ENCODE data around the gene KDM7A. TPM values are rescaled to one million over a fixed set of nuclear protein-coding genes. Genes with fewer than 3 reads are reported as not detected.
A peak's percentile ranks its signal among the peaks of the same experiment; 100 is the strongest.

The KDM7A gene
- polyA plus RNA-seq, 2 of the 4 experiments (the other 2 are of a cell fraction), result 1.4 to 4.1 TPM

- FAIRE-seq (no peak), DNase-seq (ENCODE audit: low read depth in 1 of 2, low spot score in 1 of 2) (no peak), ATAC-seq (no peak)
- no peak overlapping the region for H3K4me3 ChIP-seq
- WGBS (ENCODE audit: missing lambda C conversion rate), result 22% methylated on average over 2 of the region's 2 CpGs
- H3K4me2 ChIP-seq, result no peak overlapping the region
- TF ChIP-seq BHLHE40 (IDR thresholded peaks at IDR 0.05; ENCODE audit: low read depth, low read length) (no peak), HOXA7 (CRISPR knock-in tag; IDR thresholded peaks at IDR 0.05) (no peak), ZFP36 (IDR thresholded peaks at IDR 0.05; ENCODE audit: borderline replicate concordance, partially characterized antibody) (no peak), RCOR1 (IDR thresholded peaks at IDR 0.05; ENCODE audit: low read depth, low read length) (no peak), ZC3H11A (IDR thresholded peaks at IDR 0.05) (no peak), HOXB5 (CRISPR knock-in tag; IDR thresholded peaks at IDR 0.05) (no peak)
- ChIA-PET CTCF (no interaction called here), POLR2A (no interaction called here)
- H3K27ac ChIP-seq, result no peak overlapping the region
- H3K9me3 ChIP-seq, result peaks cover 42% of the 10 kb centered on the region
- H3K4me1 ChIP-seq, result 0 out of 3 replicates have a peak, but pooled peaks cover 2% of the 10 kb centered on the region
Measured at GRCh38 chr7:140067052-140067451, 109.7 kb downstream of the KDM7A start.

DNA sequence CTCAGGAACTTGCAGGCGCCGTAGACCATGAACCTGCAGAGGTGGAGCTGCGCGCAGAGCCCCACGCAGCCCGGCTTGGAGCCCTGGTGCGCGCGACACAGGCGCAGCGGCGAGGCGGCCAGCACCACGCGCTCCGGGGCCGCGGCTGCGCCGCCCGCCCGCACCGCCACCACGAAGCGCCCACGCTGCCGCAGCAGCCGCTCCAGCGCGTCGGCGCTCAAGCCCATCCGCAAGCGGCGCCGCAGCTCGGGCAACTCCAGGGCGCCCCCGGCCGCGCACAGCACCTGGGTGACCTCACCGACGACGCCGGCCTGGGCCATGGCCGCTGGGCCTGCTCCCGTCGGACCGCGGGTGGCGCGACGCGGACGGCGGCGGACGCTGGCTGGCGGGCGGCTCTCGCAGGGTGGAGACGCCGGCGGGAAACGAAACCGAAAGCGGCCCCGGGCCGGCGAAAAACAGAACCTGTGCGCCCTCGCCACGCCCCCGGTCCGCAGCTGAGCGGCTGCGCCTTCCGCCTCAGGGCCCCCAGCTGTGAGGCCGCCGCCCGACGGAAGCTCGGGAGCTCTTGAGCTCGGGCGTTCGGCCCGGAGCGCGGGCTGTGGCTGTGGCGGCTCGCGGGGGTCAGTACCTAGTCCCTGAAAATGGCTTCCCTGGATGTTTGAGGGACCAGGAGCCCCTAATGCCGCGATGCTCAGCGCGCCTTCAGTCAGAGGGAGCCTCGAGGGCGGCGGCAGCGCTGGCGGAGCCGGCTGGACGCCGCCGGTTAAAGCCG lies 114.1 kb downstream of the KDM7A start, which contains the start of gene PARP12:
TSS of gene PARP12 (minus strand) at position 424 of the 772 bp plus-strand sequence. CDS start at position 320, 104 bp downstream.
- CTCF ChIA-PET, result interaction anchor here (1.0 to 1.5 kb wide), 3 partner anchors 9 to 444 kb away, joined by 3 to 6 read pairs (median 4); no protein-coding TSS in a partner anchor
- TF ChIP-seq, protein P1, sequence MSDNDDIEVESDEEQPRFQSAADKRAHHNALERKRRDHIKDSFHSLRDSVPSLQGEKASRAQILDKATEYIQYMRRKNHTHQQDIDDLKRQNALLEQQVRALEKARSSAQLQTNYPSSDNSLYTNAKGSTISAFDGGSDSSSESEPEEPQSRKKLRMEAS (IDR thresholded peaks at IDR 0.05), result peak; percentile 77
- peak; percentile 89 for TF ChIP-seq PHF8 (IDR thresholded peaks at IDR 0.05; ENCODE audit: borderline replicate concordance, low read depth)
- TF ChIP-seq, protein P2, sequence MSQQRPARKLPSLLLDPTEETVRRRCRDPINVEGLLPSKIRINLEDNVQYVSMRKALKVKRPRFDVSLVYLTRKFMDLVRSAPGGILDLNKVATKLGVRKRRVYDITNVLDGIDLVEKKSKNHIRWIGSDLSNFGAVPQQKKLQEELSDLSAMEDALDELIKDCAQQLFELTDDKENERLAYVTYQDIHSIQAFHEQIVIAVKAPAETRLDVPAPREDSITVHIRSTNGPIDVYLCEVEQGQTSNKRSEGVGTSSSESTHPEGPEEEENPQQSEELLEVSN (IDR thresholded peaks at IDR 0.05; ENCODE audit: borderline replicate concordance, low read depth), result peak; percentile 59; the same call in 1 of the 2 replicates
- TF ChIP-seq REST (IDR thresholded peaks at IDR 0.05), result 0 out of 2 replicates have a peak, but pooled peaks have one; percentile 25
- 0 out of 2 replicates have a peak, but pooled peaks have one; percentile 17 for TF ChIP-seq HDAC2 (IDR thresholded peaks at IDR 0.05)
- TF ChIP-seq CEBPB (IDR thresholded peaks at IDR 0.05), result no peak
- no peak for TF ChIP-seq RFX5 (IDR thresholded peaks at IDR 0.05)
- TF ChIP-seq JUN (IDR thresholded peaks at IDR 0.05), result peak; percentile 48 to 75; a peak in 4 of 5 replicates
- no peak for TF ChIP-seq RARB (CRISPR knock-in tag; IDR thresholded peaks at IDR 0.05)
- TF ChIP-seq, protein P3, sequence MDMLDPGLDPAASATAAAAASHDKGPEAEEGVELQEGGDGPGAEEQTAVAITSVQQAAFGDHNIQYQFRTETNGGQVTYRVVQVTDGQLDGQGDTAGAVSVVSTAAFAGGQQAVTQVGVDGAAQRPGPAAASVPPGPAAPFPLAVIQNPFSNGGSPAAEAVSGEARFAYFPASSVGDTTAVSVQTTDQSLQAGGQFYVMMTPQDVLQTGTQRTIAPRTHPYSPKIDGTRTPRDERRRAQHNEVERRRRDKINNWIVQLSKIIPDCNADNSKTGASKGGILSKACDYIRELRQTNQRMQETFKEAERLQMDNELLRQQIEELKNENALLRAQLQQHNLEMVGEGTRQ (IDR thresholded peaks at IDR 0.05), result no peak
- peak; percentile 29; the same call in 1 of the 2 replicates for TF ChIP-seq POLR2A (IDR thresholded peaks at IDR 0.05; ENCODE audit: low read length)
- 0 out of 5 replicates have a peak, but pooled peaks of 1 of the 2 experiments have one; percentile 25 for TF ChIP-seq RAD21 (conservative IDR thresholded peaks at IDR 0.05 in 1 of 2, IDR thresholded peaks at IDR 0.05 in 1 of 2)
- peak within 1 kb of the TSS; percentile 65 for H3K4me3 ChIP-seq
- 18% methylated on average over 10 of the region's 106 CpGs for WGBS (ENCODE audit: missing lambda C conversion rate)
- peak within 1 kb of the TSS; percentile 88 for H3K4me2 ChIP-seq
- peak; percentile 41 to 79 for DNase-seq (ENCODE audit: low read depth in 1 of 2, low spot score in 1 of 2)
- ATAC-seq, result peak; percentile 74 to 76
- H3K4me1 ChIP-seq, result peaks cover 28% of the 10 kb centered on the region
- H3K9me3 ChIP-seq, result peaks cover 22% of the 10 kb centered on the region
- POLR2A ChIA-PET, result interaction anchor here (0.9 kb wide), 1 partner anchor 382 kb away, joined by 3 read pairs; no protein-coding TSS in a partner anchor
- no peak for FAIRE-seq
- peak within 1 kb of the TSS; percentile 79 to 94 for H3K27ac ChIP-seq

Data from A549 (cell line).